Liver (tissue), 3 donors: ENCODE data around the gene ME1.

ENCODE experiments used
- CTCF ChIP-seq: fragments of 150-350 bp; IDR thresholded peaks from 2 replicates; pipeline ENCODE4 v1.5.1; 2017; ENCODE audit warnings: improper control_type of control experiment, low read depth, low read length; ENCODE audit not compliant: missing input control
- EGR1 ChIP-seq, 2 donors: IDR thresholded peaks; 2 replicates each; pipeline ENCODE4 v1.6.1; 2016 to 2018; ENCODE audit warnings: antibody characterized with exemption in 2 of 2, low read depth in 2 of 2
- RAD21 ChIP-seq, 2 donors: IDR thresholded peaks; 2 replicates each; pipeline ENCODE4 v1.6.1; 2016; ENCODE audit warnings: antibody characterized with exemption in 2 of 2, mild to moderate bottlenecking in 2 of 2
- YY1 ChIP-seq: IDR thresholded peaks from 2 replicates; pipeline ENCODE4 v1.6.1; 2016; ENCODE audit warnings: antibody characterized with exemption, mild to moderate bottlenecking
- TF ChIP-seq, protein P1 (sequence below): IDR thresholded peaks from 2 replicates; pipeline ENCODE4 v1.6.1; 2016; ENCODE audit warnings: antibody characterized with exemption
- donor health status: healthy.
- donor health status: healthy.

DNA sequence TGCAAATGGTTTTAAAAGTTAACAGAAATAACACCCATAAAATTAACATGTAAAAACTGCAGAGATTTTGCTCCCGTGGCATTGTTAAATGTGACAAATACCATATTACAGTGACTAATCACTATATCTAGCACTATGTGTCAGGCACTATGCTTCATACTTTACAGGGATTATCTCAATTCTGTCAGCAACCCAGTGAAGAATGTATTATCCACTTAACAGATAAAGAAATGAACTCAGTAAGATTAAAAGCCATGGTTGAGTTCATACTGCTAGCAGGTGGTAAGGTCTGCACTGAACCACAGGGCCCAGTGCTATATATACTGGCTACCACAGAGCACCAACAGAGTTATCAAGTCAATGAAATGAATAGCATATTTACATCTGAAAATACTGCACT, 172.3 kb downstream of the ME1 start:
- TF ChIP-seq YY1: no peak
- no peak for TF ChIP-seq CTCF
- no peak for TF ChIP-seq EGR1 (IDR thresholded peaks at IDR 0.05; ENCODE audit: low read depth in 2 of 2)
- TF ChIP-seq, protein P1, sequence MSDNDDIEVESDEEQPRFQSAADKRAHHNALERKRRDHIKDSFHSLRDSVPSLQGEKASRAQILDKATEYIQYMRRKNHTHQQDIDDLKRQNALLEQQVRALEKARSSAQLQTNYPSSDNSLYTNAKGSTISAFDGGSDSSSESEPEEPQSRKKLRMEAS: no peak
- TF ChIP-seq RAD21 (IDR thresholded peaks at IDR 0.05): no peak
